Karpas-422 (cell line): ENCODE measurements around the gene SYNE4. TPM values are rescaled to one million over a fixed set of nuclear protein-coding genes. Genes with fewer than 3 reads are reported as not detected.

Experiments
- DNase-seq: peaks from one replicate; pipeline ENCODE4 v3.0.0-alpha.2; 2015
- H2AFZ ChIP-seq: fragments of 200-600 bp; sonication (generic); 2 replicates; pipeline ENCODE4 v1.6.1; 2014; ENCODE audit warnings: antibody characterized with exemption, low read length, mixed read lengths
- H3K27ac ChIP-seq: fragments of 200-600 bp; sonication (generic); 2 replicates; pipeline ENCODE4 v1.5.1; 2014; ENCODE audit warnings: mild to moderate bottlenecking, low read length, moderate library complexity
- H3K27me3 ChIP-seq: fragments of 200-600 bp; sonication (generic); 2 replicates; pipeline ENCODE4 v1.6.1; 2014; ENCODE audit warnings: low read length, mixed read lengths
- H3K36me3 ChIP-seq: fragments of 200-600 bp; sonication (generic); 2 replicates; pipeline ENCODE4 v1.6.1; 2014; ENCODE audit warnings: low read length, mixed read lengths; ENCODE audit not compliant: insufficient read depth
- H3K4me1 ChIP-seq: fragments of 200-600 bp; sonication (generic); 2 replicates; pipeline ENCODE4 v1.6.1; 2014; ENCODE audit warnings: mild to moderate bottlenecking, low read length, mixed read lengths
- H3K4me2 ChIP-seq: fragments of 200-600 bp; sonication (generic); 2 replicates; pipeline ENCODE4 v1.6.1; 2014; ENCODE audit warnings: low read length, low read depth, mild to moderate bottlenecking; ENCODE audit not compliant: poor library complexity, severe bottlenecking
- H3K4me3 ChIP-seq: fragments of 200-600 bp; sonication (generic); 2 replicates; pipeline ENCODE4 v1.5.1; 2014; ENCODE audit warnings: mild to moderate bottlenecking, antibody characterized with exemption, low read length, mixed read lengths
- H3K79me2 ChIP-seq: fragments of 200-600 bp; sonication (generic); 2 replicates; pipeline ENCODE4 v1.6.1; 2014; ENCODE audit warnings: mild to moderate bottlenecking, low read length, mixed read lengths
- H3K9ac ChIP-seq: fragments of 200-600 bp; sonication (generic); 2 replicates; pipeline ENCODE4 v1.6.0; 2014; ENCODE audit warnings: low read length
- H3K9me2 ChIP-seq: fragments of 200-600 bp; sonication (generic), shearing (Covaris generic); replicated peaks from 2 replicates; pipeline ENCODE4 v1.6.0; 2014; ENCODE audit warnings: mild to moderate bottlenecking, low read length, moderate library complexity; ENCODE audit not compliant: insufficient read depth
- H3K9me3 ChIP-seq: fragments of 300-700, 200-600 bp; sonication (generic); 2 replicates; pipeline ENCODE4 v1.6.1; 2014; ENCODE audit warnings: low read length, mixed read lengths
- H4K20me1 ChIP-seq: fragments of 200-600 bp; sonication (generic); 2 replicates; pipeline ENCODE4 v1.6.1; 2014; ENCODE audit warnings: mild to moderate bottlenecking, antibody characterized with exemption, low read length, low read depth; ENCODE audit not compliant: insufficient read depth
- total RNA-seq: library from RNA; depleted of rRNA; stranded (reverse); fragments of >200 nt; shearing (Covaris generic); gene quantifications from 2 replicates; pipeline ENCODE4 v1.2.3, GENCODE V29; 2014; ENCODE audit warnings: low replicate concordance

SYNE4 gene
- total RNA-seq, 1 experiment from 2014 or later, result 1.2 TPM

DNA sequence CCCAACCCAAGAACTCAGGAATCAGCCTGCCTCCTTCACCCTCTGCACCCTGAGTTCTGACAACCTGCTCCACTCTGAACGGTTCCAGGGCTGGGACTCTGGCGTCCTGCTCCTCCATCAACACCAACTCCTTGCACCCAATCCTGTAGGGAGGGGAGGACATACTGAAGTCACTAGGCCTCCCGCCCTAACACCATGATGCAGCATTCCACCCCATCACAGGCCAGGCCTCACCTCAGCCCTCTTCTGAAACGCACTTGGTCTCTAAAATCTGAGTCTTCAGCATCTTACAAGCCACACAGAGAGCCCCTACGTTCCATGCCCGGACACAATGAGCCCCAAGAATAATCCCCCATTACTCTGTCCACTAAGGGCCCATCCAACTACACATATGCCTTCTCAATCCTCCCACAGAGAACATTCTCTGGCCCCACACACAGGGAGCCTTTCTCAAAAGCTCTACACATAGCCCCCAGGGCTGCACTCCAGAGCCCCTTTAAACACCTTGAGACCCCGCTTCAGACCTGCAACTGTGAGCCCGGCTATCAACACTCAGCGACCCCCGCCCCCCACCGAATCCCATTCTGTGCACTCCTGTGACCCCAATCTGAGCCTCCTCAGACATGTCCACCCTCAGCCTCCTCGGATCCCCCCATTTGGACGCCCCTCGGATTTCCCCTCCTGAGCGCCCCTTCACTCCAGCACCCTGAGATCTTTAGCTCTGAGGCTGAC, 4.8 kb upstream of the SYNE4 start:
- Histone ChIP-seq H3K4me2 (peak overlapping the region; percentile 78), H3K79me2 (peaks cover 32% of the 10 kb centered on the region), H3K36me3 (no peaks in the 10 kb centered on the region), H3K4me3 (peak overlapping the region; percentile 79), H3K9me3 (no peaks in the 10 kb centered on the region), H3K9me2 (no peaks in the 10 kb centered on the region), H4K20me1 (no peaks in the 10 kb centered on the region), H3K27ac (no peak overlapping the region), H2AFZ (peak overlapping the region; percentile 36; the same call in 1 of the 2 replicates), H3K4me1 (peaks cover 42% of the 10 kb centered on the region), H3K27me3 (no peaks in the 10 kb centered on the region), H3K9ac (peak overlapping the region; percentile 81)
- DNase-seq, result peak; percentile 43

- H3K4me2 ChIP-seq, result peak overlapping the region; percentile 87
- peaks cover 23% of the 10 kb centered on the region for H3K79me2 ChIP-seq
- H3K9ac ChIP-seq, result peak overlapping the region; percentile 82; the same call in 1 of the 2 replicates
Measured at GRCh38 chr19:36010402-36010801, 1.8 kb upstream of the SYNE4 start.

GRCh38 chr19:36009633-36010379, 1.2 kb upstream of the SYNE4 start:
- H2AFZ ChIP-seq, result no peak overlapping the region
- H3K4me3 ChIP-seq, result peak overlapping the region; percentile 54
- no peaks in the 10 kb centered on the region for H3K36me3 ChIP-seq
- H3K4me1 ChIP-seq, result peaks cover 33% of the 10 kb centered on the region
- no peaks in the 10 kb centered on the region for H3K9me2 ChIP-seq
- no peaks in the 10 kb centered on the region for H3K27me3 ChIP-seq
- peak overlapping the region; percentile 82 for H3K9ac ChIP-seq
- no peaks in the 10 kb centered on the region for H3K9me3 ChIP-seq
- DNase-seq, result peak; percentile 41
- peak overlapping the region; percentile 87 for H3K4me2 ChIP-seq
- peak overlapping the region; percentile 48; the same call in 1 of the 2 replicates for H3K27ac ChIP-seq
- H4K20me1 ChIP-seq, result no peaks in the 10 kb centered on the region
- H3K79me2 ChIP-seq, result peaks cover 17% of the 10 kb centered on the region

More at GRCh38 chr19:36010402-36010801, 1.8 kb upstream of the SYNE4 start:
- no peak overlapping the region for H3K27ac ChIP-seq
- H3K27me3 ChIP-seq, result no peaks in the 10 kb centered on the region
- H3K4me3 ChIP-seq, result no peak overlapping the region
- no peaks in the 10 kb centered on the region for H4K20me1 ChIP-seq
- DNase-seq, result no peak
- peaks cover 39% of the 10 kb centered on the region for H3K4me1 ChIP-seq
- H2AFZ ChIP-seq, result no peak overlapping the region
- no peaks in the 10 kb centered on the region for H3K9me2 ChIP-seq
- H3K36me3 ChIP-seq, result no peaks in the 10 kb centered on the region
- no peaks in the 10 kb centered on the region for H3K9me3 ChIP-seq

DNA sequence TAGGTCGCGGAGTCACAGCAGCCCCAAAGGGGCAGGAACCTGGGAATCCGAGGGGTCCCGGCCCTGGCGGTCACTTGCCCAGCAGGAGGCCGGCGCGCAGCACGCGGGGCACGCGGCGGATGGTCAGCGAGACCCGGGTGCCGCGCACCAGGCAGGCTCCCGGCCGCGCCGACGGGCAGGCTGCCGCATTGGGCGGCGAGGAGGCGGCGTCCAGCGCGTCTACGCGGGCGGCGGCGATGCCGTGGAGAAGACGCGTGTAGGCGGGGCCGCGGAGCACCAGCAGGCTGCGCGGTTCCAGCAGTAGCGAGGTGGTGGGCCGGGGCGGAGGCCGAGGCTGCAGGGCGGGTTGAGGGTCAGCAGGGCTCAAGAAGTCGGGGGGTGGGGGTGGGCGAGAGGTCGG, 607 bp upstream of the SYNE4 start:
- Histone ChIP-seq H3K4me3 (peak overlapping the region; percentile 54), H3K9me2 (no peaks in the 10 kb centered on the region), H3K27ac (no peak overlapping the region; the same call in 1 of the 2 replicates)

GRCh38 chr19:36006955-36007354, 1.7 kb downstream of the SYNE4 start:
- Histone ChIP-seq H3K27me3 (no peaks in the 10 kb centered on the region), H3K36me3 (peaks cover under 1% of the 10 kb centered on the region; the same call in 1 of the 2 replicates), H3K4me1 (peaks cover 23% of the 10 kb centered on the region), H3K4me3 (no peak overlapping the region), H2AFZ (no peak overlapping the region), H3K27ac (no peak overlapping the region), H3K79me2 (peaks cover 4% of the 10 kb centered on the region), H4K20me1 (no peaks in the 10 kb centered on the region), H3K4me2 (no peak overlapping the region), H3K9me2 (no peaks in the 10 kb centered on the region), H3K9ac (no peak overlapping the region), H3K9me3 (no peaks in the 10 kb centered on the region)
- DNase-seq, result no peak

More for the DNA sequence above, 607 bp upstream of the SYNE4 start:
- peaks cover 13% of the 10 kb centered on the region for H3K79me2 ChIP-seq
- no peaks in the 10 kb centered on the region for H4K20me1 ChIP-seq
- no peaks in the 10 kb centered on the region for H3K9me3 ChIP-seq
- DNase-seq, result peak; percentile 85
- no peaks in the 10 kb centered on the region for H3K27me3 ChIP-seq
- H3K4me1 ChIP-seq, result peaks cover 31% of the 10 kb centered on the region
- H2AFZ ChIP-seq, result no peak overlapping the region
- H3K4me2 ChIP-seq, result peak overlapping the region; percentile 87
- H3K9ac ChIP-seq, result peak overlapping the region; percentile 82
- H3K36me3 ChIP-seq, result no peaks in the 10 kb centered on the region

DNA sequence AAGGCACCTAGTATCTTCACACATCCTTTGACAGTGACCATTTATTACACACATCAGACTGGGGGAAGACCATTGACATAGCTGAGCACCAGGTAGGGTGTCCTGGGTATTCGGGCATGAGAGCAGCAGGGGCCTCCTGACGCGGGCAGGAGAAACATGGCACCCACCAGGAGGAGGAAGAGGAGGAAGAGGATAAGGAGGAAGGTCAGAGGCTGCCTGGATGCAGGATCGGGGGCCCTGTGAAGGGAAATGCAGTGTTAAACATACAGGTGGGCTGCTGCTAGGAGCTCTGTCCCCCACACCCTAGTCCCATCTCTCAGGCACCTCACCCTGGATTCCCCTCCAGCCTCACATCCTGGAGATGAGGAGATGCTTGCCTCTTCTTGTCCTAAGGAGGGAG, 5.3 kb downstream of the SYNE4 start:
- no peaks in the 10 kb centered on the region for H3K9me3 ChIP-seq
- H3K4me2 ChIP-seq, result no peak overlapping the region
- H3K4me1 ChIP-seq, result peaks cover 6% of the 10 kb centered on the region
- H3K79me2 ChIP-seq, result peaks cover 36% of the 10 kb centered on the region
- H3K4me3 ChIP-seq, result no peak overlapping the region
- 0 out of 2 replicates have a peak, but pooled peaks cover 7% of the 10 kb centered on the region for H4K20me1 ChIP-seq
- H3K9me2 ChIP-seq, result no peaks in the 10 kb centered on the region
- DNase-seq, result no peak
- no peak overlapping the region for H3K27ac ChIP-seq
- H3K27me3 ChIP-seq, result no peaks in the 10 kb centered on the region
- no peak overlapping the region for H3K9ac ChIP-seq
- no peak overlapping the region for H2AFZ ChIP-seq
- H3K36me3 ChIP-seq, result peaks cover 3% of the 10 kb centered on the region; the same call in 1 of the 2 replicates

- peaks cover 49% of the 10 kb centered on the region for H3K79me2 ChIP-seq
- H3K4me1 ChIP-seq, result peaks cover 7% of the 10 kb centered on the region
- H4K20me1 ChIP-seq, result peaks cover 9% of the 10 kb centered on the region
- DNase-seq, result no peak
- no peaks in the 10 kb centered on the region for H3K9me3 ChIP-seq
- no peaks in the 10 kb centered on the region for H3K9me2 ChIP-seq
- no peak overlapping the region for H3K27ac ChIP-seq
- no peak overlapping the region for H3K4me3 ChIP-seq
- no peak overlapping the region for H2AFZ ChIP-seq
- H3K4me2 ChIP-seq, result no peak overlapping the region
- peaks cover 6% of the 10 kb centered on the region; the same call in 1 of the 2 replicates for H3K36me3 ChIP-seq
- H3K9ac ChIP-seq, result no peak overlapping the region
- no peaks in the 10 kb centered on the region for H3K27me3 ChIP-seq
Measured at GRCh38 chr19:36001605-36002004, 7.0 kb downstream of the SYNE4 start.

DNA sequence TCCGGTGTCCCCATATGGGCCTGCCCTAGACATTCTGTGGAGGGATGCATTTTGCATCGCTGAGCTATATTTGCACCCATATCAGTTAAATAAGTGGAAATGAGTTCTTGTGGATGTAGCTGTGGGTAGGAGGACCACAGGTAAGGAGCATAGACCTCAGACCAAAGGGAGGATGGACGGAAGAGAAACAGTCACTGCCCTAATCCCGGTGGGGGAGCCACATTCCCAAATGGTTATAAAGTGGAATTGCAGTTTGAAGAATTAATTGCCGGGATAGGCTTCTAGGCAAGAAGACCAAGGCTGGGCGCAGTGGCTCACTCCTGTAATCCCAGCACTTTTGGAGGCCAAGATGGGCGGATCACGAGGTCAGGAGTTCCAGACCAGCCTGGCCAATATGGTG, 11.8 kb downstream of the SYNE4 start:
- Histone ChIP-seq H3K4me2 (peak overlapping the region; percentile 98), H3K27ac (no peak overlapping the region), H3K4me1 (peaks cover 22% of the 10 kb centered on the region), H3K4me3 (peak overlapping the region; percentile 74), H3K9me2 (no peaks in the 10 kb centered on the region), H4K20me1 (peaks cover 19% of the 10 kb centered on the region), H3K36me3 (peaks cover 6% of the 10 kb centered on the region; the same call in 1 of the 2 replicates), H3K79me2 (peaks cover 59% of the 10 kb centered on the region), H3K9ac (peak overlapping the region; percentile 77), H3K9me3 (no peaks in the 10 kb centered on the region), H3K27me3 (no peaks in the 10 kb centered on the region), H2AFZ (no peak overlapping the region)
- DNase-seq, result no peak
